GM19043 (cell line): ENCODE results near the gene MEGF11.

Experiments
- ATAC-seq: cut with Tn5 transposase; IDR thresholded peaks from one replicate; pipeline ENCODE4 v1.9.1; 2021; ENCODE audit warnings: low read depth; ENCODE audit not compliant: unreplicated experiment

Gene MEGF11

GRCh38 chr15:66222273-66223198 is 31.0 kb downstream of the MEGF11 start:
- ATAC-seq, result no peak

- no peak for ATAC-seq
These were observed 32.4 kb downstream of the MEGF11 start for GRCh38 chr15:66221126-66221525.

- no peak for ATAC-seq
These were observed 32.9 kb downstream of the MEGF11 start for GRCh38 chr15:66220601-66221000.

GRCh38 chr15:66219339-66219738 is 34.2 kb downstream of the MEGF11 start:
- no peak for ATAC-seq

- no peak for ATAC-seq
These were observed 36.7 kb downstream of the MEGF11 start for GRCh38 chr15:66216806-66217205.

- no peak for ATAC-seq
These were observed 37.7 kb downstream of the MEGF11 start for GRCh38 chr15:66215811-66216210.

- no peak for ATAC-seq
These were observed 39.3 kb downstream of the MEGF11 start for GRCh38 chr15:66214246-66214645.

GRCh38 chr15:66212563-66212921 is 41.0 kb downstream of the MEGF11 start:
- ATAC-seq, result no peak

GRCh38 chr15:66211670-66212562 is 41.6 kb downstream of the MEGF11 start:
- no peak for ATAC-seq

- ATAC-seq, result no peak
These were observed 42.9 kb downstream of the MEGF11 start for GRCh38 chr15:66210684-66211083.

GRCh38 chr15:66198757-66199156 is 54.8 kb downstream of the MEGF11 start:
- ATAC-seq, result no peak

- ATAC-seq, result no peak
These were observed 56.9 kb downstream of the MEGF11 start for GRCh38 chr15:66196602-66197001.

GRCh38 chr15:66195621-66196230 is 57.8 kb downstream of the MEGF11 start:
- no peak for ATAC-seq

- ATAC-seq, result no peak
These were observed 60.5 kb downstream of the MEGF11 start for GRCh38 chr15:66193066-66193465.

- ATAC-seq, result no peak
These were observed 62.8 kb downstream of the MEGF11 start for GRCh38 chr15:66190746-66191145.

- no peak for ATAC-seq
These were observed 64.3 kb downstream of the MEGF11 start for GRCh38 chr15:66189291-66189690.

- ATAC-seq, result no peak
These were observed 65.1 kb downstream of the MEGF11 start for GRCh38 chr15:66188464-66188863.

GRCh38 chr15:66187271-66187670 is 66.3 kb downstream of the MEGF11 start:
- ATAC-seq, result no peak

GRCh38 chr15:66186049-66186825 is 67.3 kb downstream of the MEGF11 start:
- no peak for ATAC-seq
